HG03196 (cell line): Measurements from ENCODE around the gene OR52A5.
"Not testable (repeated sequence)": the region's sequence is repeated elsewhere in the genome, so short reads cannot be mapped to it uniquely, and the experiment has no call there.

Source experiments
- ATAC-seq: cut with Tn5 transposase; IDR thresholded peaks from one replicate; pipeline ENCODE4 v1.9.1; 2021; ENCODE audit not compliant: unreplicated experiment

OR52A5 gene

DNA sequence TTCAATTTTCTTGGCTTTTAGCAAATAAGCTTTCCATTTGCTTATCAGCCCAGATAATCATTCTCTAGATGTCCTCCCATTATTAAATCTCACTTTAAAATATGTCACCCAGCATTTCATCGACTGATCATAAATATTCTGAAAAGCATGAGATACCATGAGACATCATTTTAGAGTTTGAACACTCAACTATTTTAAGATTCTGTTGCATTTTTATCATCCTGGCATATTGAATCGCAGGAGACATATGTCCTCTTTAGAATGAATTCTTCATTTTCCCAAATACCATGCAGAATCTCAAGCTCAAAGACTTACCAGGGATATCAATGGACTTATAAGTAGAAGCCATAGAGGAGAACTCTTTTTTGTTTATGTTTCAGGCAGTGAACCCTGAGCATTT is at the start of gene OR52A5:
TSS of gene OR52A5 (minus strand) at position 361 of the 400 bp plus-strand sequence. CDS start 5,714 bp downstream, outside the sequence.
- no peak for ATAC-seq

DNA sequence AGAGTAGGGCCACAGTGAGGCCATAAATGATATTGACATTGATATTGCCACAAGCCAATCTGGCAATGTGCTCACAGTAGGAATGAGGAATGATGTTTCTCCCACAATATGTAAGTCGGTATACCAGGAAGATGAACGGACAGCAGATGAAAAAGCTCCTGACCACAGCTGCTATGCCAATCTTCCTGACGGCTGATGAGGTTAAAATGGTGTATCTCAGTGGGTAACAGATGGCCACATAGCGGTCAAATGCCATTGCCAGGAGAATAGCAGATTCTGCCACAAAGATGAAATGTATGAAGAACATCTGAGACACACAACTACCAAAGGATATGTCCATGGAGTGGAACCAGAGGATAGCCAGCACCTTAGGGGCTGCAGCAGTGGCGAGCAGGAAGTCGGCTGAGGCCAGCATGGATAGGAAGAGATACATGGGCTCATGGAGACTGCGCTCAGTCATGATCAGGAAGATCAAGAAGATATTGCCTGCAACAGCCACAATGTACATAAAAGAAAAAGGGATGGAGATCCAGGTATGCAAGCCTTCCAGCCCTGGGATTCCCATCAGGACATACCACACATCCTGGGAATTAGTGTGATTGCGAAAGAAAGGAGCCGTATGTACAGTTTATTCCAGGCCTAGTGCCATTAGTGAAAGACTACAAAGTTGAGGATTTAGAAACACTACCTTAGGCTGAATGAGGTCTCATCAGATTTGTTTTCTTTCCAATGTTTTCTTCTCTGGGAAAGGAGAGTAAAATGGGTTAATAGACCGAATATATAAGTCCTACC is 40.1 kb upstream of the OR52A5 start:
- ATAC-seq, result no peak

DNA sequence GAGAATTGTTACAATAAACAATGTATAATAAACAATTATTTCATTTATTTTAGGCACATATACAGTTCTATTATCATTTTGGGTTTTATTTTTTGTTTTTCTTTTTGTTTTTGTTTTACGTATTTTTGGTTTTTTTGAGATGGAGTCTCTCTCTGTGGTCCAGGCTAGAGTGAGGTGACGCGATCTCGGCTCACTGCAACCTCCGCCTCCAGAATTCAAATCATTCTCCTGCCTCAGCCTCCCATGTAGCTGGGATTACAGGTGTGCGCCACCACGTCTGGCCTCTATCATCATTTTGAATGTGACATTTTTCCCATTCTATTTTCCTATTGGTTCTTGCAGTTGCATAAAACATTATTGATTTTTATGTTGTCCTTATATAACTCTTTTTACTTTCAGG is 36.8 kb upstream of the OR52A5 start:
- ATAC-seq, result no peak

DNA sequence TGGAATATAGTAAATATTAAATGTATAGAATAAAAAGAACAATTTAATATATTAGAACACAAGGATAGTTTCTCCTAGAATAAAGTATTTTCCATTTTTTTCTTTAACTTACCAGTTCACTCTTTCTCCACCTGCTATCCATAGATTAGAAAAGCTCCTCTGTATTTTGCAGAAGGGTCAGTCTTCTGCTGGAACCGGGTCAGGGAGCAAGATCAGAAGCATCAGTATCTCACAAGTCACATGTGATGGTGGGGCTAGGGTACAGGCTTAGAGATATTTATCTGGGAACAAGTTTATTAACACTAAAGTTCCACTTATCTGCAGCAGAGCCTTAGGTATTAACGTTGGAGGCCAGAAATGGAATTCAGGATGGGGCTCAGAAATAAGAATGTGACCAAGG is 33.7 kb upstream of the OR52A5 start:
- ATAC-seq, result no peak

DNA sequence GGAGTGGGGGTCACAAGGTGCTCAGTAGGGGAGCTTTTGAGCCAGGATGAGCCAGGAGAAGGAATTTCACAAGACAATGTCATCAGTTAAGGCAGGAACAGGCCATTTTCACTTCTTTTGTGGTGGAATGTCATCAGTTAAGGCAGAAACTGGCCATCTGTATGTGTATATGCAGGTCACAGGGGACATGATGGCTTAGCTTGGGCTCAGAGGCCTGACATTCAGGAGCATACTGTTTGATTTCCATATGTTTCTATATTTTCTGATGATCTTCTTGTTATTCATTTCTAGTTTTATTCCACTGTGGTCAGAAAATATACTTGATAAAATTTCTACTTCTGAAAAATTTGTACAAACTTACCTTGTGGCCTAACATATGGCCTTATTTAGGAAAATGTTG is 27.7 kb upstream of the OR52A5 start:
- not testable (repeated sequence) for ATAC-seq

DNA sequence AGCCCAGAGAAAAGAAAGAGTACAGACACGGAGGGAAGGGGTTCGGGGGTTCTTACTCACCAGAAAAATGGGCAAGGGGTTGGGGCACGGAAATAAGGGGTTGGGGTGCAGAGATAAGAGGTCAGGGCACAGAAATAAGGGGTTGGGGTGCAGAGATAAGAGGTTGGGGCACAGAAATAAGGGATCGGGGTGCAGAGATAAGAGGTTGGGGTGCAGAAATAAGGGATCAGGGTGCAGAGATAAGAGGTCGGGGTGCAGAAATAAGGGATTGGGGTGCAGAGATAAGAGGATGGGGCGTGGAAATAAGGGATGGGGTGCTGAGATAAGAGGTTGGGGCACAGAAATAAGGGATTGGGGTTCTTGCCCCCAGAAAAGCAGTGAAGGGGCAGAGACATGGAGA is 26.7 kb upstream of the OR52A5 start:
- ATAC-seq, result not testable (repeated sequence)

DNA sequence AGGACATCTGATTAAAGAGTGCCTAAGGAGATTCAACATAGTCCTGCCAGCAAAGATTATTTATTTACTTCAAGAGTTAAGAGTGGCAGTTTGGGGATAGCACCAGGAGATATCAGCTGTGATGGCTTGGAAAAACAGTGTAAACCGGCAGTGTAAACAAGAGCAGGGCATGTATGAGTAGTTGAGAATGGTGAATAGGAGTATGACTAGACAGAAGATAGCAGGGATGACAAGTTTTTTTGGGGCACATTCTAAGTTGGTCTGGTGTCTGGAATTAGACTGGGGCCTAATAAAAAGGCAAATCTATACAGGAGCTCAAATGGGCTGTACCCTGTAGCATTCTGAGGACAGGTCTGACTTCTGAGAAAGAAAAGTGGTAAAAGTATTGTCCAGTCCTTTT is 22.9 kb upstream of the OR52A5 start:
- ATAC-seq, result not testable (repeated sequence)

DNA sequence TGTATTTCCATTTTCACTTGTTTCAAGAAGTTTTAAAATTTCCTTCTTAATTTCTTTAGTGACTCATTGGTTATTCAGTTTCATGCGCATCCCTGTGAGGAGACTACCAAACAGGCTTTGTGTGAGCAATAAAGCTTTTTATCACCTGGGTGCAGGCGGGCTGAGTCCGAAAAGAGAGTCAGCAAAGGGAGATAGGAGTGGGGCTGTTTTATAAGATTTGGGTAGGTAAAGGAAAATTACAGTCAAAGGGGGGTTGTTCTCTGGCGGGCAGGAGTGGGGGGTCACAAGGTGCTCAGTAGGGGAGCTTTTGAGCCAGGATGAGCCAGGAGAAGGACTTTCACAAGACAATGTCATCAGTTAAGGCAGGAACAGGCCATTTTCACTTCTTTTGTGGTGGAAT is 22.1 kb upstream of the OR52A5 start:
- ATAC-seq, result not testable (repeated sequence)

DNA sequence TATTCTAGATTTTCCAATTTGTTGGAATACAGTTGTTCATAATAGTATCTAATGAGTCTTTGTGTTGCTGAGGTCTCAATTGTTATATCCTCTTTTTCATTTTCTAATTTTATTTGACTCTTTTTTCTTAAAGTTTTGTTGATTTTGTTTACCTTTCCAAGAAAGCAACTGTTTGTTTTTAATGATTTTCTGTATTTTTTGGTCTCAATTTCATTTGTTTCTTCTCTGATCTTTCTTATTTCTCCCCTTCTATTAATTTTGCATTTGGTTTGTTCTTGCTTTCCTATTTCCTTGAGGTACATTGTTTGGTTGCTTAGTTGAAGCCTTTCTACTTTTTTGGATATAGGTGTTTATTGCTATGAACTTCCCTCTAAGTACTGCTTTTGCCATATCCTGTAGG is 21.6 kb upstream of the OR52A5 start:
- no peak for ATAC-seq

DNA sequence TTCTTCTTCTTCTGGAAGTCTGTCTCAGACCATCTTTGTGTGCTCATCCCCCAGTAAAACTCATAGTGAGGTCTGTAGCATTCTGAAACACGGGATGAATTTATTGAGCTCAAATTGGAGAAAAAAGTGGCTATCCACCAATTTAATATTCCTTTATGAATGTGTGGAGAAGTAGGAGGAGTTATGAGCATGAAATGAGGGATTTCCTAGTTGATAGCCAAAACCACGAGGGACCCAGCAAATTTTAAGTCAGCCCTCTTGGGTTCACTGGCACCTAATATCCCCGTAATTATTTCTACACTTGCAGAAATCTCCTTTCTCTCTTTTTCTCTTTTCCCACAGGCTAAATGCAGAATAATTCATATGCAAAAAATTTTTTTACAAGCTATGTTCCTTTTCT is 16.5 kb upstream of the OR52A5 start, which contains the start of gene OR52A1:
TSS of gene OR52A1 (minus strand) at position 101 of the 400 bp plus-strand sequence. CDS start 2,388 bp downstream, outside the sequence.
- no peak for ATAC-seq

DNA sequence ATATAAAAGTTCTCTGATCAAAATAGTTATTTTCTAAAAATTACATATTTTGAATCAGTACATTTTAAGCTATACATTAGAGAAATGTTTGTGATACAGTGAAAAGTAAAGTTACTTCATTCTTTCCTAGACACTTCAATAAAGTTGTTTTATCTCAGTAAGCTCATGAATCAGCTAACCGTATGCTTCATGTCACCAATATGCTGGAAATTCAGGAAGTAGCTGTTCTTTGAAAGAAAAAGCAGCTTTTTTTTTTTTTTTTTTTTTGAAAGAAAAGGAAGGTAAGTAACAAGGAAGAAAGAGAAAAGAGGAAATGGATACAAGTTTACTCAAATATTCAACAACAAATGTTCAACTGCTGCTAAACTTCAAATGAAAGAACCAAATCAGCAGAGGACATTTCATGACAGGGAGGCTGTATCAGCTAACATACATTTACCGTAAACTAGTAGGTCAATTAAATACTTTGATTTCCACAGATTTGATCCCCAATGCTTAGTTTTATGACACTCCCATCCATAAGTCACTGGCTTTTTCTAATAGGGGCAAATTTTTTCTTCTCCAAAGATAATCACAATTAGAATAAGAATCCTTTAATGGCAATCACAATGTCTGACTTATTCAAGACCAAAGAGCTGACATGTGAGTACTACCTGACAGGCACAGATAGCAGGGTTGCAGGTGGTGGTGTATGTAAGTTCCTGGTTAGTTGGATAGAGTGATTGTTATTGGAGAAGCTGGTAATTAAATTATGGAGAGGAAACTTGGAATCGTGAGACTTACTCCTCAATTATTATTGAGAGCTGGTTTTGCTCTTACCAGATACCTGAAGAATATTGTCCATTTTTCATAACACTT is 15.6 kb upstream of the OR52A5 start:
- ATAC-seq, result no peak

DNA sequence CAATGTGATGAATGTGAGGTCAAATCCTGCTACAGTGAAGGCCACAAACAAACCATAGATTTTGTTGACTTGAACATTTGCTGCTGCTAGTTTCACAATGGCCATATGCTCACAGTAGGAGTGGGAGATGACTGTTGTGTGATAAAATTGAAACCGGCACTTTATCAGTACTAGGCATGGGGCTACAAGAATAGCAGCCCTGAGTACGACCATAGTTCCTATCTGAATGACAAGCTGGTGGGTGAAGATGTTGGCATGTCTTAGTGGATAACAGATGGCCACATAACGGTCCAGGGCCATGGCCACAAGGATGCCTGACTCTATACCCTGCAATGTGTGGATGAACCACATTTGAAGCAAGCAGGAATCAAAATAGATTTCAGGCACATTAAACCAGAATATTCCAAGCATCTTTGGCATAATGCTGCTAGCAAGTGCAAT is 13.6 kb upstream of the OR52A5 start:
- no peak for ATAC-seq

DNA sequence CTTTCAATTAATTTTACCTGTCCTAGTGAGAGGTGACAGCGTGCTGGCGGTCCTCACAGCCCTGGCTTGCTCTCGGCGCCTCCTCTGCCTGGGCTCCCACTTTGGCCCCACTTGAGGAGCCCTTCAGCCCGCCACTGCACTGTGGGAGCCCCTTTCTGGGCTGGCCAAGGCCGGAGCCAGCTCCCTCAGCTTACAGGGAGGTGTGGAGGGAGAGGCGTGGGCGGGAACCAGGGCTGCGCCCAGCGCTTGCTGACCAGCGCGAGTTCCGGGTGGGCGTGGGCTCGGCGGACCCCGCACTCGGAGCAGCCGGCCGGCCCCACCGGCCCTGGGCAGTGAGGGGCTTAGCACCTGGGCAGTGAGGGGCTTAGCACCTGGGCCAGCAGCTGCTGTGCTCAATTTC is 6.0 kb upstream of the OR52A5 start:
- not testable (repeated sequence) for ATAC-seq

DNA sequence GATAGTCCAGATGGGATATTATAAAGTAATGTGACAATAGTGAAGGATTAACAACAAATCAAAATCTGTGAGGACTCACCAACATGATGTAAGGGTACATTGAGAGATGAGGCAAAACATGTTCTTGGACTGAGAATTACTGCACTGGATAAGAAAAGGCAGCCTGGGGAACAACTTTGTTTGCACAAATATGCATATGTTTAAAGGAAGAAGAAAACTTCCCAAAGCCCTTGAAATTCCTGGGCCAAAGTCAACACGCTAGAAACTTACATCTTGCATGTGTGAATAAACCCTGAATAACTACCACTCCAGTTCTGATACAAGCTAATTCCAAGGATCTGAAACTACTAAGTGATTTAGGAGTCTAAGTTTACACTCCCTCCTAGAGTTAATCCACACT is 1.1 kb downstream of the OR52A5 start:
- ATAC-seq, result no peak

DNA sequence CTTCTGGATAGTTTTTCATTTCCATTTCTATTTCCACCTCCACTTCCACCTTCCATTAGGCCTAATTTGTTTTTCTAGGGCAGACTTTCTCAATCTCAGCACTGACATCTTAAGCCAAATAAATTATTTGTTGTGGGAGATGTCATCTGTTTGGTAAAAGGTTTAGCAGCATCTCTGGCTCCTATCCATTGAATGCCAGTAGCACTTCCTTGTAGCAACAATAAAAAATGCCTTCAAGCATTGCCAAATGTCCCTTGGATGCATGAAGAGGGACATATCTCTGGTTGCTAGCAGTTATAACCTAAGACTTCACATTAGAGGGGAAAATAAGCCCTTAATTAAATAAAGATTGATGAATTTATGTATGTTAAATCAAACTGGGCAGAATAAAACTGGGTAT is 1.9 kb downstream of the OR52A5 start:
- no peak for ATAC-seq

DNA sequence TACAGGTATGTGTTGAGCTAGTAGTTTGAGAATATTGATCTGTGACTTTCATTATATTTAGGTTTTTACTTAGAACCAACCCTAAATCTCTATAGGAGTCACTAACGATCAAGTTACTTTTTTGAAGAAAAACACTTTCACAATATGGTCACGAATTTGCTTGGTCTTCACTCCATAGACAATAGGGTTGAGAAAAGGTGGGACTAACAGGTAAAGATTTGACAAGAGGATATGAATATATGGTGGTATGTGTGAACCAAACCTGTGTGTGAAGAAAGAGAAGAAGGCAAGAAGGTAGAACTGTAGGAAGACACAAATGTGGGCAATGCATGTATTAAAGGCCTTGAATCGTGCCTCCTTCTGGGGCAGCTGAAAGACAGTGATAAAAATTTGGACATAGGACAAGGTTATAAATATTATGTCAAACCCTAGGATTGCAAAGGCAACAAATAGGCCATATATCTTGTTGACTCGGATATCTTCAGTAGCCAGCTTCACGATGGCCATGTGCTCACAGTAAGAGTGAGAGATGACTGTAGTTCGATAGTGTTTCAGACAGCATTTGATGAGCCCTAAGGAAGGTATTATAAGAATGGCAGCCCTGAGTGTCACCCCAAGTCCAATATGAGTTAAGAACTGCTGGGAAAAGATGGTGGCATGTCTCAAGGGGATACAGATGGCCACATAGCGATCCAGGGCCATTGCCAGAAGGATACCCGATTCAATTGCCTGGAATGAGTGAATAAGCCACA is 6.4 kb downstream of the OR52A5 start:
- no peak for ATAC-seq

DNA sequence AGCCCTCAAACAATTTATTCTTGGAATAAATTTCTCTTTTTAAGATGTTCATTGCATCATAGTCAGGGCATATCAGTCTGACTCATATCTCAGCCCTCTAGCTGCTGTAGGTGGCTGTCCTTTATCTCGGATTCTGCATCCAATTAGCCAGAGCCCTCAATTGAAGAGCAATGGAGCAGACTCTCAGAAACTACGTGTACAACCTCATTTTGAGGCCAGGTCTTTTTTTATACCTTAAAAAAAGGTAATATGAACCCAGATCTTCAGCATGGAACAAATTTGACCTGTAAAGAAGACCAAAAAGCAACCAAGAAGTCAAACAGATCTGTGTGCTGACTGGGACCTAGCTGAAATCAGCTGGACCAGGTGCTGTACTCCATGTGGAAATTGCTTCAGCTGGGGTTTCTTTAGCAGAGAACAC is 8.7 kb downstream of the OR52A5 start:
- no peak for ATAC-seq

DNA sequence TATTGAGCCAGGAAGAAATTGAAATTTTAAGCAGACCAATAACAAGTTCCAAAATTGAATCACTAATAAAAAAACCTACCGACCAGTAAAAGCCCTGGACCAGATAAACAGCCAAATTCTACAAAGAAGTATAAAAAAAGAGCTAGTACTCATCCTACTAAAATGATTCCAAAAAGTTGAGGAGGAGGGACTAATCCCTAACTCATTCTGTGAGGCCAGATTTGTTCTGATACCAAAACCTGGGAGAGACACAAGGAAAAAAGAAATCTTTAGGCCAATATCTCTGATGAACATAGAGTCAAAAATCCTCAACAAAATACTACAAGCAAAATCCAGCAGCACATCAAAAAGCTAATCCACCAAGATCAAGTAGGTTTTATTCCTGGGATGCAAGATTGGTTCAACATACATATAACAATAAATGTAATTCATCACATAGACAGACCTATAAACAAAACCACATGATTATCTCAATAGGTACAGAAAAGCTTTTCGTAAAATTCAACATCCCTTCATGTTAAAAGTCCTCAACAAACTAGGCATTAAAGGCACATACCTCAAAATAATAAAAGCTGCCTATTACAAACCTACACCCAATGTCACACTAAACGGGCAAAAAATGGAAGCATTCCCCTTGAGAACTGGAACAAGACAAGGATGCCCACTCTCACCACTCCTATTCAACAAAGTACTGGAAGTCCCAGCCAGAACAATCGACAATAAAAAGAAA is 13.1 kb downstream of the OR52A5 start:
- ATAC-seq, result no peak

DNA sequence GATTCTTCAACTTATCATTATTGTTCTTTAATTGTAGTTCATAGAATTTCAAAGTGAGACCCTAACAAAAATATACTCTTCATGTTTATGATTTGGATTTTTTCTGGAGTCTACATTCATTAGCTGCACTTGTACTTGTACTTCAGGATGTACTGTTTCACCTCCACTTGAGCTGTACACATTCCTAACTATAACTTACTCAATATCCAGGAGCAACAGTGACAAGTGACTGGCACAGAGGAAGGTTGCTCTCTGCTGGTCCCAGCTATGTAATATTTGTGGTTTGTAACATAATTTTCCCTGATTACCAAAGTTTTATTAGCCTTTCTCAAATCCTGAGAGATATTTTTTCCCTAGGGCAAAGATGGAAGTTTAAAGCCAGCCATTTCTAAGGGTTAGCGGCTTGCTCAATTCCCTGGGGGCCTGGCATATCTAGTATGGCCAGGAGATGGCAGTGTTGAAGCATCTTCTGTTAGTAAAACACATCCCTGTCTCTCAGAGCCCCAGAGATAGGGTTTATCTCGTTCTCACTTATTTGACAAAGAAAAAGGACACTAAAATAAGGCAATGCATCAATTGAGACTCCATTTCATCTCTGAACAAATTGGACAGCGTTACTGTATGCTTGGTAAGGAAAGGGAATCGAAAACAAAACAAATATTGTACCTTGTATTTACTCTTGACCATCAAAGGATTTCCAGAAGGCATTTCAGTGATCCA is 14.2 kb downstream of the OR52A5 start:
- no peak for ATAC-seq

DNA sequence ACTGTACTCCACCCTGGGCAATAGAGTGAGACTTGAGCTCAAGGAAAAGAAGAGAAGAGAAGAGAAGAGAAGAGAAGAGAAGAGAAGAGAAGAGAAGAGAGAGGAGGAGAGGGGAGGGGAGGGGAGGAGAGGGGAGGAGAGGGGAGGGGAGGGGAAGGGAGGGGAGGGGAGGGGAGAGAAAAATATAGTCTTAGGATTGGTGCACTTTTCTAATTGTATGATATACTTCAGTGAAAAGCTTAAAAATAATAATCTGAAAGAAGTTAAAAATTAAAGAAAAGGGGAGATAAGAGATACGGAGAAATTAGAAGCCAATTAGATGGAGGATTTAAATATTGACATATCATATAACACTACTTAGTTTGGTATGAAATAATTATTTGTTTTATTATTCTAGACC is 19.3 kb downstream of the OR52A5 start:
- no peak for ATAC-seq
